ENCODE results near the gene CCR7. TPM values are rescaled to one million over a fixed set of nuclear protein-coding genes. Genes with fewer than 3 reads are reported as not detected.

Gene CCR7
- polyA plus RNA-seq, 2 of the 4 experiments (the other 2 are of a cell fraction): 0.84 to 1.4 TPM

GRCh38 chr17:40551879-40552768 lies 13.1 kb downstream of the CCR7 start:
- H3K4me2 ChIP-seq: peak overlapping the region; percentile 79
- H3K27ac ChIP-seq: peak overlapping the region; percentile 95 to 99
- TF ChIP-seq RFX5 (IDR thresholded peaks at IDR 0.05) (no peak), MAX (IDR thresholded peaks at IDR 0.05) (peak; percentile 99), SMC3 (IDR thresholded peaks at IDR 0.05) (peak; percentile 54), NR3C1 (IDR thresholded peaks at IDR 0.05) (no peak), BHLHE40 (IDR thresholded peaks at IDR 0.05; ENCODE audit: low read depth, low read length) (peak; percentile 51; the same call in 1 of the 2 replicates), REST (IDR thresholded peaks at IDR 0.05) (peak; percentile 38; the same call in 1 of the 2 replicates), JUN (IDR thresholded peaks at IDR 0.05) (peak; percentile 99 to 100), NPAS2 (CRISPR knock-in tag; IDR thresholded peaks at IDR 0.05; ENCODE audit: borderline replicate concordance) (peak; percentile 91), JUNB (IDR thresholded peaks at IDR 0.05) (peak; percentile 98), CEBPB (IDR thresholded peaks at IDR 0.05) (peak; percentile 91 to 95), HOXB5 (CRISPR knock-in tag; IDR thresholded peaks at IDR 0.05) (peak; percentile 98), BCL3 (IDR thresholded peaks at IDR 0.05) (peak; percentile 97), ELK1 (IDR thresholded peaks at IDR 0.05; ENCODE audit: low read depth, low read length) (no peak), HEYL (CRISPR knock-in tag; IDR thresholded peaks at IDR 0.05) (peak; percentile 89; the same call in 1 of the 2 replicates), USF2 (IDR thresholded peaks at IDR 0.05) (peak; percentile 92), HES2 (IDR thresholded peaks at IDR 0.05) (peak; percentile 83; the same call in 1 of the 2 replicates), MYC (IDR thresholded peaks at IDR 0.05; ENCODE audit: borderline replicate concordance, low read length) (peak; percentile 94), HOXA7 (CRISPR knock-in tag; IDR thresholded peaks at IDR 0.05) (peak; percentile 98), RNF2 (IDR thresholded peaks at IDR 0.05; ENCODE audit: borderline replicate concordance, low read depth) (no peak), ZC3H11A (IDR thresholded peaks at IDR 0.05) (no peak), FOSB (CRISPR knock-in tag; IDR thresholded peaks at IDR 0.05) (peak; percentile 97), RARB (CRISPR knock-in tag; IDR thresholded peaks at IDR 0.05) (peak; percentile 99), ZFP36 (IDR thresholded peaks at IDR 0.05; ENCODE audit: borderline replicate concordance, partially characterized antibody) (peak; percentile 32), EHF (CRISPR knock-in tag; IDR thresholded peaks at IDR 0.05) (peak; percentile 98), ZSCAN20 (CRISPR knock-in tag; IDR thresholded peaks at IDR 0.05) (peak; percentile 14), RCOR1 (IDR thresholded peaks at IDR 0.05; ENCODE audit: low read depth, low read length) (no peak), POLR2AphosphoS2 (conservative IDR thresholded peaks at IDR 0.05; ENCODE audit: low read length) (no peak), PBX3 (IDR thresholded peaks at IDR 0.05) (peak; percentile 93), NFE2L2 (conservative IDR thresholded peaks at IDR 0.05; ENCODE audit: low read length) (no peak; the same call in 1 of the 2 replicates), EP300 (IDR thresholded peaks at IDR 0.05) (peak; percentile 100), HDAC2 (IDR thresholded peaks at IDR 0.05) (no peak), FOSL2 (IDR thresholded peaks at IDR 0.05) (peak; percentile 88), FOSL2 (CRISPR knock-in tag; IDR thresholded peaks at IDR 0.05) (peak; percentile 99)

More at GRCh38 chr17:40551879-40552768, 13.1 kb downstream of the CCR7 start:
- 7% methylated on average over 32 of the region's 32 CpGs for WGBS (ENCODE audit: missing lambda C conversion rate)
- DNase-seq (ENCODE audit: low read depth in 1 of 2, low spot score in 1 of 2) (peak; percentile 95 to 99), FAIRE-seq (peak; percentile 54), ATAC-seq (peak; percentile 51 to 75)
- peak overlapping the region; percentile 17; the same call in 2 of the 3 replicates for H3K4me3 ChIP-seq
- no peaks in the 10 kb centered on the region for H3K9me3 ChIP-seq
- POLR2A ChIA-PET: interaction anchor here (0.7 to 5.3 kb wide), 20 partner anchors 8 to 1136 kb away, joined by 3 to 114 read pairs (median 7); partner anchors contain the start of genes EIF1 and IGFBP4
- H3K4me1 ChIP-seq: peaks cover 84% of the 10 kb centered on the region
- CTCF ChIA-PET: interaction anchor here (0.8 to 36.6 kb wide), 13 partner anchors 2 to 1111 kb away, joined by 3 to 1144 read pairs (median 6); partner anchors contain the start of genes CCR7, GJD3 and IGFBP4
